ENCODE results near the gene AMH.

The AMH gene

GRCh38 chr19:2236314-2237050 is 12.6 kb upstream of the AMH start, which contains the start of the genes PLEKHJ1 and SF3A2:
Gene PLEKHJ1 (minus strand): TSS chr19:2236329. CDS start chr19:2236248, 81 bp downstream.
Gene SF3A2 (plus strand): TSS chr19:2236824. CDS start chr19:2243419, 6,595 bp downstream.
- peaks cover 57% of the 10 kb centered on the region for H3K4me1 ChIP-seq (ENCODE audit: control insufficient read depth, insufficient read depth, low read depth, low read length)
- H3K79me1 ChIP-seq (replicated peaks; ENCODE audit: low read length, poor library complexity, severe bottlenecking): no peaks in the 10 kb centered on the region
- peak within 1 kb of the TSS; percentile 88 for H3K27ac ChIP-seq (ENCODE audit: low read length, poor library complexity, severe bottlenecking)
- no peaks in the 10 kb centered on the region for H3K27me3 ChIP-seq (ENCODE audit: control insufficient read depth in 1 of 2, insufficient read depth in 1 of 2, low read length in 2 of 2)
- peak within 1 kb of the TSS; percentile 98 for H4K8ac ChIP-seq (ENCODE audit: low read length)
- no peaks in the 10 kb centered on the region for H3K9me3 ChIP-seq (ENCODE audit: control insufficient read depth, low read length)
- peak within 1 kb of the TSS; percentile 72 for H2AFZ ChIP-seq (ENCODE audit: low read depth, low read length)
- peak within 1 kb of the TSS; percentile 73 to 83 for H3K4ac ChIP-seq (ENCODE audit: low read depth in 1 of 2, low read length in 2 of 2)
- H3K23ac ChIP-seq (ENCODE audit: low read length in 2 of 2): peak within 1 kb of the TSS in 1 of 2 experiments; percentile 96
- H2BK5ac ChIP-seq (ENCODE audit: low read depth, low read length, poor library complexity, severe bottlenecking): peak within 1 kb of the TSS; percentile 91
- H3K4me2 ChIP-seq (ENCODE audit: low read length, poor library complexity, severe bottlenecking): peak within 1 kb of the TSS; percentile 93
- WGBS: 0% methylated on average over 77 of the region's 80 CpGs
- peak within 1 kb of the TSS; percentile 86 to 92 for H3K4me3 ChIP-seq (ENCODE audit: insufficient read depth in 1 of 2, low read depth in 1 of 2, low read length in 2 of 2)
- peaks cover 32 to 50% of the 10 kb centered on the region in 2 experiments for H3K36me3 ChIP-seq (ENCODE audit: control insufficient read depth in 1 of 2, insufficient read depth in 2 of 2, low read depth in 1 of 2, low read length in 2 of 2)
- H2BK120ac ChIP-seq (ENCODE audit: low read depth, low read length): peak within 1 kb of the TSS; percentile 87
- peak within 1 kb of the TSS; percentile 100 for H2BK15ac ChIP-seq (ENCODE audit: low read depth, poor library complexity, severe bottlenecking)
- peak; percentile 98 for DNase-seq
- peak within 1 kb of the TSS; percentile 98 for H3K9ac ChIP-seq (ENCODE audit: low read length)
- peak within 1 kb of the TSS; percentile 95 to 98 for H3K18ac ChIP-seq (ENCODE audit: low read depth in 1 of 2, low read length in 2 of 2)
- peak within 1 kb of the TSS; percentile 98 for H4K91ac ChIP-seq (ENCODE audit: low read length)
- H2AK5ac ChIP-seq (ENCODE audit: low read length, severe bottlenecking): peak within 1 kb of the TSS; percentile 70
- peak within 1 kb of the TSS; percentile 76 to 87 for H3K14ac ChIP-seq (ENCODE audit: low read length in 2 of 2)
- H2BK12ac ChIP-seq (ENCODE audit: low read length in 2 of 2): peak within 1 kb of the TSS in 1 of 2 experiments; percentile 17

- H2BK5ac ChIP-seq (ENCODE audit: low read depth, low read length, poor library complexity, severe bottlenecking): peak overlapping the region; percentile 91
- peak overlapping the region; percentile 95 to 98 for H3K18ac ChIP-seq (ENCODE audit: low read depth in 1 of 2, low read length in 2 of 2)
- H3K4me2 ChIP-seq (ENCODE audit: low read length, poor library complexity, severe bottlenecking): peak overlapping the region; percentile 82
- peak overlapping the region; percentile 72 for H2AFZ ChIP-seq (ENCODE audit: low read depth, low read length)
- H2BK120ac ChIP-seq (ENCODE audit: low read depth, low read length): peak overlapping the region; percentile 57
- peak overlapping the region; percentile 71 to 73 for H3K4ac ChIP-seq (ENCODE audit: low read depth in 1 of 2, low read length in 2 of 2)
- 53% methylated on average over 41 of the region's 43 CpGs for WGBS
- H3K27me3 ChIP-seq (ENCODE audit: control insufficient read depth in 1 of 2, insufficient read depth in 1 of 2, low read length in 2 of 2): no peaks in the 10 kb centered on the region
- H2BK15ac ChIP-seq (ENCODE audit: low read depth, poor library complexity, severe bottlenecking): peak overlapping the region; percentile 97
- peaks cover 60% of the 10 kb centered on the region for H3K4me1 ChIP-seq (ENCODE audit: control insufficient read depth, insufficient read depth, low read depth, low read length)
- H3K23ac ChIP-seq (ENCODE audit: low read length in 2 of 2): peak overlapping the region in 1 of 2 experiments; percentile 87
- peak overlapping the region; percentile 61 for H3K27ac ChIP-seq (ENCODE audit: low read length, poor library complexity, severe bottlenecking)
- H4K8ac ChIP-seq (ENCODE audit: low read length): peak overlapping the region; percentile 98
- H3K9ac ChIP-seq (ENCODE audit: low read length): peak overlapping the region; percentile 98
- H3K14ac ChIP-seq (ENCODE audit: low read length in 2 of 2): peak overlapping the region; percentile 31 to 76
- peak overlapping the region; percentile 70 for H2AK5ac ChIP-seq (ENCODE audit: low read length, severe bottlenecking)
- no peak for DNase-seq
- no peaks in the 10 kb centered on the region for H3K9me3 ChIP-seq (ENCODE audit: control insufficient read depth, low read length)
- H3K4me3 ChIP-seq (ENCODE audit: insufficient read depth in 1 of 2, low read depth in 1 of 2, low read length in 2 of 2): peak overlapping the region; percentile 80 to 92
- no peaks in the 10 kb centered on the region for H3K79me1 ChIP-seq (replicated peaks; ENCODE audit: low read length, poor library complexity, severe bottlenecking)
- H4K91ac ChIP-seq (ENCODE audit: low read length): peak overlapping the region; percentile 98
- H3K36me3 ChIP-seq (ENCODE audit: control insufficient read depth in 1 of 2, insufficient read depth in 2 of 2, low read depth in 1 of 2, low read length in 2 of 2): peaks cover 27 to 49% of the 10 kb centered on the region in 2 experiments
- H2BK12ac ChIP-seq (ENCODE audit: low read length in 2 of 2): no peak overlapping the region
These were observed 11.9 kb upstream of the AMH start for GRCh38 chr19:2237051-2237868.

- Histone ChIP-seq H3K9ac (ENCODE audit: low read length) (peak overlapping the region; percentile 98), H3K9me3 (ENCODE audit: control insufficient read depth, low read length) (no peaks in the 10 kb centered on the region), H3K36me3 (ENCODE audit: control insufficient read depth in 1 of 2, insufficient read depth in 2 of 2, low read depth in 1 of 2, low read length in 2 of 2) (peaks cover 21 to 49% of the 10 kb centered on the region in 2 experiments), H4K91ac (ENCODE audit: low read length) (no peak overlapping the region), H4K8ac (ENCODE audit: low read length) (no peak overlapping the region), H3K27ac (ENCODE audit: low read length, poor library complexity, severe bottlenecking) (no peak overlapping the region), H3K4me3 (ENCODE audit: insufficient read depth in 1 of 2, low read depth in 1 of 2, low read length in 2 of 2) (peak overlapping the region in 1 of 2 experiments; percentile 92), H3K23ac (ENCODE audit: low read length in 2 of 2) (peak overlapping the region in 1 of 2 experiments; percentile 87), H2AK5ac (ENCODE audit: low read length, severe bottlenecking) (no peak overlapping the region), H3K4me2 (ENCODE audit: low read length, poor library complexity, severe bottlenecking) (peak overlapping the region; percentile 82), H3K4ac (ENCODE audit: low read depth in 1 of 2, low read length in 2 of 2) (no peak overlapping the region), H3K79me1 (replicated peaks; ENCODE audit: low read length, poor library complexity, severe bottlenecking) (no peaks in the 10 kb centered on the region), H3K18ac (ENCODE audit: low read depth in 1 of 2, low read length in 2 of 2) (no peak overlapping the region), H2BK5ac (ENCODE audit: low read depth, low read length, poor library complexity, severe bottlenecking) (no peak overlapping the region), H3K4me1 (ENCODE audit: control insufficient read depth, insufficient read depth, low read depth, low read length) (peaks cover 55% of the 10 kb centered on the region), H3K27me3 (ENCODE audit: control insufficient read depth in 1 of 2, insufficient read depth in 1 of 2, low read length in 2 of 2) (no peaks in the 10 kb centered on the region), H2AFZ (ENCODE audit: low read depth, low read length) (no peak overlapping the region), H3K14ac (ENCODE audit: low read length in 2 of 2) (peak overlapping the region in 1 of 2 experiments; percentile 31), H2BK15ac (ENCODE audit: low read depth, poor library complexity, severe bottlenecking) (no peak overlapping the region), H2BK12ac (ENCODE audit: low read length in 2 of 2) (no peak overlapping the region), H2BK120ac (ENCODE audit: low read depth, low read length) (no peak overlapping the region)
- 85% methylated on average over 6 of the region's 6 CpGs for WGBS
- no peak for DNase-seq
These were observed 11.3 kb upstream of the AMH start for GRCh38 chr19:2237869-2238153.

GRCh38 chr19:2239173-2239572 is 9.9 kb upstream of the AMH start:
- Histone ChIP-seq H3K4me2 (ENCODE audit: low read length, poor library complexity, severe bottlenecking) (peak overlapping the region; percentile 59), H4K91ac (ENCODE audit: low read length) (no peak overlapping the region), H3K4me3 (ENCODE audit: insufficient read depth in 1 of 2, low read depth in 1 of 2, low read length in 2 of 2) (peak overlapping the region in 1 of 2 experiments; percentile 80), H3K27me3 (ENCODE audit: control insufficient read depth in 1 of 2, insufficient read depth in 1 of 2, low read length in 2 of 2) (no peaks in the 10 kb centered on the region), H2BK12ac (ENCODE audit: low read length in 2 of 2) (no peak overlapping the region), H2BK120ac (ENCODE audit: low read depth, low read length) (no peak overlapping the region), H2AK5ac (ENCODE audit: low read length, severe bottlenecking) (no peak overlapping the region), H3K18ac (ENCODE audit: low read depth in 1 of 2, low read length in 2 of 2) (no peak overlapping the region), H3K9ac (ENCODE audit: low read length) (peak overlapping the region; percentile 84), H2BK5ac (ENCODE audit: low read depth, low read length, poor library complexity, severe bottlenecking) (no peak overlapping the region), H3K79me1 (replicated peaks; ENCODE audit: low read length, poor library complexity, severe bottlenecking) (peaks cover 4% of the 10 kb centered on the region), H3K36me3 (ENCODE audit: control insufficient read depth in 1 of 2, insufficient read depth in 2 of 2, low read depth in 1 of 2, low read length in 2 of 2) (peaks cover 18 to 49% of the 10 kb centered on the region in 2 experiments), H3K27ac (ENCODE audit: low read length, poor library complexity, severe bottlenecking) (peak overlapping the region; percentile 14), H4K8ac (ENCODE audit: low read length) (no peak overlapping the region), H2BK15ac (ENCODE audit: low read depth, poor library complexity, severe bottlenecking) (no peak overlapping the region), H3K14ac (ENCODE audit: low read length in 2 of 2) (no peak overlapping the region), H3K4ac (ENCODE audit: low read depth in 1 of 2, low read length in 2 of 2) (no peak overlapping the region), H3K9me3 (ENCODE audit: control insufficient read depth, low read length) (no peaks in the 10 kb centered on the region), H2AFZ (ENCODE audit: low read depth, low read length) (no peak overlapping the region), H3K23ac (ENCODE audit: low read length in 2 of 2) (no peak overlapping the region), H3K4me1 (ENCODE audit: control insufficient read depth, insufficient read depth, low read depth, low read length) (peaks cover 44% of the 10 kb centered on the region)
- no peak for DNase-seq
- 72% methylated on average over 9 of the region's 10 CpGs for WGBS

All from mesenchymal stem cell (in vitro differentiated cells and primary cell).